HCT116 (cell line): ENCODE measurements around the gene RBM20.

Source experiments
- EZH2phosphoT487 ChIP-seq: fragments of 200-600 bp; IDR thresholded peaks from 2 replicates; pipeline ENCODE4 v1.6.1; 2018; ENCODE audit warnings: antibody characterized with exemption, borderline replicate concordance
- MAX ChIP-seq: IDR thresholded peaks from 2 replicates; pipeline ENCODE4 v1.6.1; 2012
- REST ChIP-seq: IDR thresholded peaks from 2 replicates; pipeline ENCODE4 v1.6.1; 2012; ENCODE audit warnings: low read depth
- ZNF274 ChIP-seq: fragments of 200-500 bp; sonication (Bioruptor generic); IDR thresholded peaks from 2 replicates; pipeline ENCODE4 v1.6.1; 2014; ENCODE audit warnings: mild to moderate bottlenecking, low read depth, low read length, inconsistent platforms

- no peak for TF ChIP-seq MAX
- no peak for TF ChIP-seq REST
- no peak for TF ChIP-seq EZH2phosphoT487
- TF ChIP-seq ZNF274, result no peak
These were observed 149.1 kb downstream of the RBM20 start for GRCh38 chr10:110793128-110793812.
